ENCODE data around the gene AGBL1.

GRCh38 chr15:86167841-86168240 lies 88.2 kb downstream of the AGBL1 start:
- TF ChIP-seq EP300 (IDR thresholded peaks at IDR 0.05; ENCODE audit: low read depth): no peak
- no peak for TF ChIP-seq CTCF (IDR thresholded peaks at IDR 0.05)
- TF ChIP-seq POLR2AphosphoS5 (IDR thresholded peaks at IDR 0.05): no peak

All from transverse colon (tissue), 4 donors.